Ramos (cell line): ENCODE results near the gene KRTAP5-3.

Experiments
- in situ Hi-C: fragments of 300-500 bp; cut with MboI; formaldehyde crosslinking; loops from one replicate; pipeline ENCODE4 v1.14.3; 2022; ENCODE audit warnings: low sequenced_read_pairs; ENCODE audit not compliant: unreplicated experiment

KRTAP5-3 gene

GRCh38 chr11:1557904-1558774 lies 50.1 kb downstream of the KRTAP5-3 start:
- in situ Hi-C loops = no loop called here
